Measurements from ENCODE around the gene CEP152.

Gene CEP152

GRCh38 chr15:48761393-48762158, 49.3 kb downstream of the CEP152 start:
- no peak for DNase-seq

- no peak for DNase-seq
Measured at GRCh38 chr15:48759921-48760320, 50.9 kb downstream of the CEP152 start.

GRCh38 chr15:48757661-48758060, 53.2 kb downstream of the CEP152 start:
- no peak for DNase-seq

GRCh38 chr15:48754011-48754410, 56.9 kb downstream of the CEP152 start:
- no peak for DNase-seq

GRCh38 chr15:48751595-48751994, 59.3 kb downstream of the CEP152 start:
- DNase-seq: no peak

- no peak for DNase-seq
Measured at GRCh38 chr15:48748535-48748934, 62.3 kb downstream of the CEP152 start.

- no peak for DNase-seq
Measured at GRCh38 chr15:48733615-48734014, 77.3 kb downstream of the CEP152 start.

GRCh38 chr15:48730506-48730905, 80.4 kb downstream of the CEP152 start:
- DNase-seq: no peak

- DNase-seq: no peak
Measured at GRCh38 chr15:48723969-48724368, 86.9 kb downstream of the CEP152 start.

- DNase-seq: no peak
Measured at GRCh38 chr15:48722764-48723661, 87.9 kb downstream of the CEP152 start.

- no peak for DNase-seq
Measured at GRCh38 chr15:48721061-48721810, 89.6 kb downstream of the CEP152 start.

GRCh38 chr15:48720646-48721045, 90.2 kb downstream of the CEP152 start:
- DNase-seq: no peak

GRCh38 chr15:48719668-48720067, 91.2 kb downstream of the CEP152 start:
- no peak for DNase-seq

GRCh38 chr15:48718646-48719045, 92.2 kb downstream of the CEP152 start:
- no peak for DNase-seq

GRCh38 chr15:48717458-48717857, 93.4 kb downstream of the CEP152 start:
- no peak for DNase-seq

- no peak for DNase-seq
Measured at GRCh38 chr15:48712546-48712945, 98.3 kb downstream of the CEP152 start.

GRCh38 chr15:48710952-48711495, 99.8 kb downstream of the CEP152 start:
- DNase-seq: no peak

GRCh38 chr15:48708641-48709040, 102.2 kb downstream of the CEP152 start:
- DNase-seq: no peak

GRCh38 chr15:48705381-48705780, 105.5 kb downstream of the CEP152 start:
- no peak for DNase-seq

- DNase-seq: no peak
Measured at GRCh38 chr15:48703544-48703943, 107.3 kb downstream of the CEP152 start.

GRCh38 chr15:48702569-48703236, 108.2 kb downstream of the CEP152 start:
- DNase-seq: no peak

- no peak for DNase-seq
Measured at GRCh38 chr15:48696627-48697312, 114.1 kb downstream of the CEP152 start.
